ENCODE results near the gene HIP1.
"Not testable (repeated sequence)": the region's sequence is repeated elsewhere in the genome, so short reads cannot be mapped to it uniquely, and the experiment has no call there.

Gene HIP1

GRCh38 chr7:75712517-75713361 is 26.0 kb downstream of the HIP1 start:
- DNase-seq: no peak

- DNase-seq: no peak
Observed at GRCh38 chr7:75711656-75712514, 26.9 kb downstream of the HIP1 start.

DNA sequence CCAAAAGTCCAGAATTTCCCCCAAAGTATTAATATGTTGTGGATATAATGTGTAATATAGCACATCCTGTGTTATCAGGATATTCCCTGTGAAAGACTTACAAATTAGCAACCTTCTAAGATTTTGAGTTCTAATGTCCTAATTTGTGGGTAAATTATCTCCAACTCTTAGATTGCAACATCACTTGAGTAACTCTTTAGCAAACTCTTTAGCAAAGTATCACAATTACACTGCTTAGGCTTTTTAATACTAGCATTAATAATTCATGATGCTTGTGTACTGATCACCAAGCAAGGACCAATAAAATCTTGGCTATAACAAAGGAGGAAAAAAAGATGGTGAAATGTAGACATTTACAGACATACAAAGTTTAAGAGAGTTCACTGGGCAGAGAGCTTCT is 27.7 kb downstream of the HIP1 start:
- no peak for DNase-seq

DNA sequence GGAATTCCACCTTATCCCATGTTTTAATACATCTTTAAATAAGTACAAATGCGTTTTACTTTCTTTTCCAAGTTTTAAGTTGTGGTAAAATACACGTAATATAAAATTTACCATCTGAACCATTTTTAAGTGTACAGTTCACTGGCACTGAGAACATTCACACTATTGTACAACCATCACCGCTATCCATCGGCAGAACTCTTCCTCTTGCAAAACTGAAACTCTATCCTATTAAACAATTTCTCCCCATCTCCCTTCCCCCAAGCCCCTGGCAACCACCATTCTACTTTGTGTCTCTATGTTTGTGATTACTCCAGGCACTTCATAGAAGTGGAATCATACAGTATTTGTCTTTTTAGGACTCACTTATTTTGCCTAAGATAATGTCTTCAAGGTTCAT is 33.8 kb downstream of the HIP1 start:
- DNase-seq: no peak

DNA sequence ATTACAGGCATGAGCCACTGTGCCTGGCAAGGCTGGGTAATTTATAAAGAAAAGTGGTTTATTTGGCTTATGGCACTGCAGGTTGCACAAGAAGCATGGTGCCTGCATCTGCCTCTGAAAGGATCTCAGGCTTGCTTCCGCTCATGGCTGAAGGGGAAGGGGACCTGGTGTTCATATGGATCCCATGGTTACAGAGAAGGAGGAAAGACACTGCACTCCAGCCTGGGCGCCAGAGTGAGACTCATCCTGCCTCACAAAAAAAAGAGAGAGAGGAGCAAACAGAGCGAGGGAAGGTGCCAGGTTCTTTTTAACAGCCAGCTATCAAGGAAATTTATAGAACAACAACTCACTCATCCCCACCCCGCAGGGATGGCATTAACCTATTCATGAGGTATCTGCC is 36.2 kb downstream of the HIP1 start:
- DNase-seq: no peak

- no peak for DNase-seq
Observed at GRCh38 chr7:75699993-75700392, 38.7 kb downstream of the HIP1 start.

DNA sequence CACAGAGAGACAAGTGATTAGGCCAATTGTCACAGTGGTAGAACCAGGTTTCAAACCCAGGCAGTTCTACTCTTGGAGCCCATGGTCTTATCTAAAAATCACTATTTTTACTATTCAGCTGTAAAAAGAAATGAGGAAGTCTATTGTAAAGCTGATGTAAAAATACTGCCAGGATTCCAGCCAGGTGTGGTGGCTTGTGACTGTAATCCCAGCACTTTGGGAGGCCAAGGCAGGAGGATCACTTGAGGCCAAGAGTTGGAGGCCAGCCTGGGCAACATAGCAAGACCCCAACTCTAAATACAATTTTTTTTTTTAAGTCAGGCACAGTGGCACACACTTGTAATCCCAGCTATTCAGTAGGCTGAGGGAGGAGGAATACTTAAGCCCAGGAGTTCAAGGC is 40.4 kb downstream of the HIP1 start:
- DNase-seq: no peak

DNA sequence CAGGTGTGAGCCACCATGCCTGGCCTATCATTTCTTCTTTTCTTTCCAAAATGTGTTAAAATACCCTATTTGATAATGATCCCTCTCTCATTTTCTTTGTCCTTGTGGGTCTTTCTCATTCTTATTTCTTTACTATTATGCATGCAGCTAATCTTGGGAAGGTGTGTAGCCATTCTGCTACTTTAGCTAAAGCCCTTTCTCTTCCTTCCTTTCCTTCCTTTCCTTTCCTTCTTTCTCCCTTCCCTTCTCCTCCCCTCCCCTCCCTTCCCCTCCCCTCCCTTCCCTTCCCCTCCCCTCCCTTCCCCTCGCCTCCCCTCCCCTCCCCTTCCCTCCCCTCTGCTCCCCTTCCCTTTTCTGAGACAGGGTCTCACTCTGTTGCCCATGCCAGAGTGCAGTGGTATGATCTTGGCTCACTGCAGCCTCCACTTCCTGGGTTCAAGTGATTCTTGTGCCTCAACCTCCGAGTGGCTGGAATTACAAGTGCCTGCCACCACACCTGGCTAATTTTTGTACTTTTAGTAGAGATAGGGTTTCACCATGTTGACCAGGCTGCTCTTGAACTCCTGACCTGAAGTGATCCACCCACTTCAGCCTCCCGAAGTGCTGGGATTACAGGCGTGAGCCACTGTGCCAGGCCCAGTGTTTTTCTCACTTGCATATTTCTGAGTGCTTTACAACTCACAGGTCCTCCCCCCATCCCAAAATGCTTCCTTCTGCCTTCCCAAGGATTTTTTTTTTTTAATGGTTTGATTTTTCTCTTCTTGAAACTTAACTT is 42.3 kb downstream of the HIP1 start:
- no peak for DNase-seq

DNA sequence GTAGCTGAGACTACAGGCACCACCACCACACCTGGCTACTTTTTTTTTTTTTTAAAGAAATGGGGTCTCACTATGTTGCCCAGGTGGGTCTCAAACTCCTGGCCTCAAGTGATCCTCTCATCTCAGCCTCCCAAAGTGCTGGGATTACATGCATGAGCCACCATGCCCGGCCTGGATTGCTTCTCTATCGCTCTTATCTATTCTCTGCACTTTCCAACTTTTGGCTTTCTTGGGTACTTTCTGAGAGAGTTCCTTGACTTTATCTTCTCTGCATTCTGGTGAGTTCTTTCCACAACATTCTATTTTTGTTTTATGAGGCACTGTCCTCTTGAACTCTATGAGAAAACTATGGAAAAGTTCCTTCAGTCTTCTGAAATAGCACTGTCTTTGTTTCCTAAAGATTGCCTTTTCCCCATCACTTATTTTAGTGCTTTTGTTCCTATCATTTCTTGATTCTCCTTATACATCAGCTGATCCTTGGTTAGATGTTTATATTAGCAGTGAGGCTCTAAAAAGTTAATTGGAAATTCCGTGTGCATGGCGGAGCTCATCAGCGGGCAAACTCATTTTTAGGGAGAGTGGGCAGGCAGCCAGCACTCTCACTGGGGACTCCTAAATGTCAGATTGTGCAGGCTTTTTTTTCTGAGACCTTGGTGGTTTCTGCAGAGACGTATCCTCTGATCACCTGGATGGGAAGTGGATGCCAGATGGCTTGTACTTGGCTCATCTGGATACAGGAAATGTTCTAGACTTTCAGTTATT is 43.9 kb downstream of the HIP1 start:
- DNase-seq: no peak

DNA sequence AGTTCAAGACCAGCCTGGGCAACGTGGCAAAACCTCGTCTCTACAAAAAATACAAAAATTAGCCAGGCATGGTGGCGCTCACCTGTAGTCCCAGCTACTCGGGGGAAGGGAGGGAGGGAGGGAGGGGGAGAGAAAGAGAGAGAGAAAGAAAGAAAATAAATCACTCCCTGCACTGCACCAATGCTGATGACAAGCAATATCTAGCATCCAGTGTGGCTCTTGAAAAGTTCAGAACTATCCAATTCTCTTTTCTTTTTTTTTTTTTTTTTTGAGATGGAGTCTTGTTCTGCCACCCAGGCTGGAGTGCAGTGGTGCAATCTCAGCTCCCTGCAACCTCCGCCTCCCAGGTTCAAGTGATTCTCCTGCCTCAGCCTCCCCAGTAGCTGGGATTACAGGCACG is 45.1 kb downstream of the HIP1 start:
- DNase-seq: not testable (repeated sequence)

DNA sequence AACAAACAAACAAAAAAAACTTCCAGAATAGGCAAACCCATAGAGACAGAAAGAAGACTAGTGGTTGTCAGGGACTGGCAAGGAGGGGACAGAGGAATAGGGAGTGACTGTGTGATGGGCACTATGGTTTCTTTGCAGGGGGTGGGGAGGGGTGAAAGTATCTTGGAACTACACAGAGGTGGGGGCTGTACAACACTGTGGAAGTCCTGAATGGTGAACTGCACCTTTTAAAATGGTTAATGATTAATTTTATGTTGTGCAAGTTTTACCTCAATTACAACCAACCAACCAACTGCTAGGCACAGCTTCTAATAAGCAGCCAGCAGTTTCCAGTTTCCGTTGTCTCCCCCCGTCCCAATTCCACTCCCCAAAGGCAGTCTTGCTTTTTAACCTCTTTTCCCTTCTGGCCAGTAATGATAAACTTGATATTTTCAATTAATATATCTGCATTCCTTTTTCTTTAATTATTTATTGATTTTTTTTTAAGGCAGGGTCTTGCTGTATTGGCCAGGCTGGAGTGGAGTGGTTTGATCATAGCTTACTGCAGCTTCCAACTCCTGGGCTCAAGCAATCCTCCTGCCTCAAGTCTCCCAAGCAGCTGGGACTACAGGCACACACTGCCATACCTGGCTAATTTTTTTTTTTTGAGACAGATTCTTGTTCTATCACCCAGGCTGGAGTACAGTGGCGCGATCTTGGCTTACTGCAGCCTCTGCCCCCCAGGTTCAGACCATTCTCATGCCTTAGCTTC is 46.8 kb downstream of the HIP1 start:
- no peak for DNase-seq

DNA sequence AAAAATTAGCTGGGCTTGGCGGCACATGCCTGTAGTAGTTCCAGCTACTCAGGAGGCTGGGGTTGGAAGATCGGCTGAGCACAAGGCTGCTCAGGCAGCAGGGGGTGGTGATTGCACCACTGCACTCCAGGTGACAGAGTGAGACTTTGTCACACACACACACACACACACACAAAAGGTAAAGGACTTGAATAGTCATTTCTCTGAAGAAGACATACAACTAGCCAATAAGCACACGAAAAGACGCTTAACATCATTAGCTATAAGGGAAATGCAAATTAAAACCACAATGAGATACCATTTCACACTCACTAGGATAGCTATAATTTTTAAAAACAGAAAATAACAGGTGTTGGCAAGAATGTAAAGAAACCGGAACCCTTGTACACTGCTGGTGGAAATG is 48.6 kb downstream of the HIP1 start:
- DNase-seq: no peak

DNA sequence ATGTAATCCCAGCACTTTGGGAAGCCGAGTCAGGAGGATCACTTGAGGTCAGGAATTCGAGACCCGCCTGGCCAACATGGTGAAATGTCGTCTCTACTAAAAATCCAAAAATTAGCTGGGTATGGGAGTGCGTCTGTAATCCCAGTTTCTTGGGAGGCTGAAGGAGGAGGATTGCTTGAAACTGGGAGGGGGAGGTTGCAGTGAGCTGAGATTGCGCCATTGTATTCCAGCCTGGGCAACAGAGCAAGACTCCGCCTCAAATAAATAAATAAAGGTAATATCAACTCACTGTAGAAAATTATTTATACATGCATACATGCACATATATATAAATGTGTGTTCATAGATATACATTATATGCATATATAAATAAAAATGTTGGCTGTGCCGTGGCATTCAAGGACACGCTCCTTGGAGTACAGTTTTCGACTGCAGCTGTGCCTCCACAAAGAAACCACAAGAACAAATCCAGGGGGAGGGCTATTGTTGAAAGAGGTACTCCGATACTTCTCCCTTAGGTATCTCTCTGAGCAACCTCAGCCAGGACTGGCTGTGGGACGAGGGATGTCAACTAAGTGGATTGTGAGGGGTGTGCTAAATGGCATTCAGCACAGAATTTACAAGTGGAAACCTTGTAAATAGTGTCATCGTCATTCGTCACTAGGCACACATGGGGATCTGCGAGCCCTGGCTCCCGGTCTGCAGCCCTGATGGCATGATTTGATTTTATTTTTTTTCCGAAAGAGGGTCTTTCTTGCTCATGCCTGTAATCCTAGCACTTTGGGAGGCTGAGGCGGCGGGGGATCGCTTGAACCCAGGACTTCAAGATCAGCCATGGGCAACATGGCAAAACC is 49.3 kb downstream of the HIP1 start:
- no peak for DNase-seq

DNA sequence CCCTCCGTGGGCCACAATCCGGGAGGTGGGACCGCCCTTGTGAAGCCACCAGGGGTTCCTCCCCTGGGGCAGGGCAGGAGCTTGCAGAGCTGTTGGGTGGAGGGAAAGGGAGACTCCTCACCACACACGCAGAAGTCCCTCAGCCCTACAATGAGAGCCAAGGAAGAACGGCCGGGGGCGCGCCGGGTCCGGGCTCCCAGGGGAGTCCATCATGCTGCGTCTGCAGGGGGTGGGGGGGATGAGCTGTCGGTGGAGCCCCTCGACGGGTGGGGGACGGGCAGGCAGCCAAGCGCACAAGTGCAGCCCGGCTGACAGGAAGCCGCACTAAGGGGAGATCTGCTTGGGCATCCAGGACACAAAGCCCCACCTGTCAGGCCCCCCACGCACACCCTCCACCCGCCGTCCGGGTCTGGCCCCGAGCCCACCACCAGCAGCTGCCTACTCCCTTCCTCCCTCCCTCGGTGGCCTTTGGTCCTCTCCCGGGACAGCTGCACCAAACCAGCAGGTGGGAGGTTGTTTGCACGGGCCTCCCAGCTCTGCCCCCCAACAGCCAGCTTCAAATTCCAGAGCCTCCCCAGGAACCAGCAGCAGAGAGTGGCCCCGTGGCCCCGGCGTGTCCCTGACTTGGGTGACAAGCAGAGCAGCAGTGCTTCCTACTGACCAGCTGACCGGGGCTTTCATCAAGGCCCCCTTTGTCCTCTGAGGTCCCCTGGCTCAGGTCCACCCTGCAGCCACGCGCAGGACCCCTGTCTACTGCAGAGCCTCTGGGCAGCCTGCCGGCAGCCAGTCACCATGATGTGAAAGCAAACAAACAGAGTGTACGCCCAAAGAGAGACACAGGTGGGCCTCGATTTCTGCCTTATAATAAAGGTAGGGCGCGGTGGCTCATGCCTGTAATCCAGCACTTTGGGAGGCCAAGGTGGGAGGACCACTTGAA is 50.3 kb downstream of the HIP1 start:
- no peak for DNase-seq

- no peak for DNase-seq
Observed at GRCh38 chr7:75687246-75688088, 51.3 kb downstream of the HIP1 start.

DNA sequence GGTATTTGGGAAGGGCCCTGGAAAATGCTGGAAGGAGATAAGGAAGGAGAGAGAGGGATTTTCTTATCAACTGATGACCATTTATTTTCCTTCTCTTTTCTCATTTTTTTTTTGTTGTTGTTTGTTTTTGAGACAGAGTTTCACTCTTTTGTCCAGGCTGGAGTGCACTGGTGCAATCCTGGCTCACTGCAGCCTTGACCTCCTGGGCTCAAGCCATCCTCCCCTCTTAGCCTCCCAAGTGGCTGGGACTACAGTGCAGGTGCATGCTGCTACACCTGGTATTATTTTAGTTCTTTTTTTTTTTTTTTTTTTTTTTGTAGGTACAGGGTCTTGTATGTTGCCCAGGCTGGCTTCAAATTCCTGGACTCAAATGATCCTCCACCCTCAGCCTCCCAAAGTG is 52.2 kb downstream of the HIP1 start:
- DNase-seq: no peak

GRCh38 chr7:75682052-75682451 is 56.7 kb downstream of the HIP1 start:
- not testable (repeated sequence) for DNase-seq

DNA sequence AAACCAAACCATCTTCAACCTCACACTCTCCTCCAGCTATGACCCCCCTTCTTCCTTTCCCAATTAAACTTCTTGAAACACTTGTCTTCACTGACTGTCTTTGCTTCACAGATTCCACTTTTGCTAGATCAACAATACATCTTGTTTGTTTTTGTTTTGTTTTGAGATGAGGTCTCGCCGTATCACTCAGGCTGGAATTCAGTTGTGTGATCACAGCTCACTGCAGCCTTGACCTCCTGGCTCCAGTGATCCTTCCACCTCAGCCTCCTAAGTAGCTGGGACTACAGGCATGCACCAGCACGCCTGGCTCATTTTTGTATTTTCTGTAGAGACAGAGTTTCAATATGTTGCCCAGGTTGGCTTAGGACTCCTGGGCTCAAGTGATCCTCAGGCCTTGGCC is 59.7 kb downstream of the HIP1 start:
- DNase-seq: no peak

GRCh38 chr7:75669579-75669978 is 69.2 kb downstream of the HIP1 start:
- no peak for DNase-seq

All from activated CD4-positive, alpha-beta T cell treated with anti-CD3 and anti-CD28 coated beads, Interleukin-10, Interleukin-2, amounts not matched to agents 100 ng/mL and 50 ng/mL, durations not matched to agents 16 hours and 8 hours (primary cell).